ENCODE results near the gene INTS2.

The INTS2 gene

GRCh38 chr17:61880589-61881102 is 47.1 kb downstream of the INTS2 start:
- Mint-ChIP-seq H3K4me3 (no peak overlapping the region), H3K27me3 (no peaks in the 10 kb centered on the region), H3K4me1 (no peaks in the 10 kb centered on the region), H3K9me3 (no peaks in the 10 kb centered on the region), H3K36me3 (ENCODE audit: insufficient read depth) (peaks cover 40% of the 10 kb centered on the region), H3K27ac (ENCODE audit: low read depth) (no peak overlapping the region)
- ATAC-seq (replicated peaks; ENCODE audit: extremely low read depth, poor library complexity, severe bottlenecking) (no peak), DNase-seq (ENCODE audit: low spot score in 2 of 2) (no peak)

- Mint-ChIP-seq H3K4me1 (no peaks in the 10 kb centered on the region), H3K36me3 (ENCODE audit: insufficient read depth) (peaks cover 32% of the 10 kb centered on the region), H3K9me3 (no peaks in the 10 kb centered on the region), H3K27me3 (no peaks in the 10 kb centered on the region), H3K4me3 (no peak overlapping the region), H3K27ac (ENCODE audit: low read depth) (no peak overlapping the region)
- DNase-seq (ENCODE audit: low spot score in 2 of 2) (no peak), ATAC-seq (replicated peaks; ENCODE audit: extremely low read depth, poor library complexity, severe bottlenecking) (no peak)
Observed at GRCh38 chr17:61878984-61879612, 48.7 kb downstream of the INTS2 start.

GRCh38 chr17:61878520-61878919 is 49.3 kb downstream of the INTS2 start:
- Mint-ChIP-seq H3K9me3 (no peaks in the 10 kb centered on the region), H3K27ac (ENCODE audit: low read depth) (no peak overlapping the region), H3K4me3 (no peak overlapping the region), H3K27me3 (no peaks in the 10 kb centered on the region), H3K36me3 (ENCODE audit: insufficient read depth) (peaks cover 30% of the 10 kb centered on the region), H3K4me1 (peaks cover 6% of the 10 kb centered on the region)
- ATAC-seq (replicated peaks; ENCODE audit: extremely low read depth, poor library complexity, severe bottlenecking) = no peak
- no peak for DNase-seq (ENCODE audit: low spot score in 2 of 2)

- no peak for DNase-seq (ENCODE audit: low spot score in 2 of 2)
- Mint-ChIP-seq H3K36me3 (ENCODE audit: insufficient read depth) (peaks cover 27% of the 10 kb centered on the region), H3K4me3 (no peak overlapping the region), H3K27ac (ENCODE audit: low read depth) (no peak overlapping the region), H3K9me3 (no peaks in the 10 kb centered on the region), H3K4me1 (peaks cover 7% of the 10 kb centered on the region), H3K27me3 (no peaks in the 10 kb centered on the region)
- ATAC-seq (replicated peaks; ENCODE audit: extremely low read depth, poor library complexity, severe bottlenecking) = no peak
Observed at GRCh38 chr17:61877837-61878236, 49.9 kb downstream of the INTS2 start.

- Mint-ChIP-seq H3K36me3 (ENCODE audit: insufficient read depth) (peaks cover 27% of the 10 kb centered on the region), H3K9me3 (no peaks in the 10 kb centered on the region), H3K27ac (ENCODE audit: low read depth) (no peak overlapping the region), H3K4me1 (peaks cover 7% of the 10 kb centered on the region), H3K4me3 (no peak overlapping the region), H3K27me3 (no peaks in the 10 kb centered on the region)
- no peak for ATAC-seq (replicated peaks; ENCODE audit: extremely low read depth, poor library complexity, severe bottlenecking)
- no peak for DNase-seq (ENCODE audit: low spot score in 2 of 2)
Observed at GRCh38 chr17:61875804-61876203, 52.0 kb downstream of the INTS2 start.

GRCh38 chr17:61875285-61875684 is 52.5 kb downstream of the INTS2 start:
- H3K4me1 Mint-ChIP-seq = peaks cover 7% of the 10 kb centered on the region
- H3K4me3 Mint-ChIP-seq = no peak overlapping the region
- H3K36me3 Mint-ChIP-seq (ENCODE audit: insufficient read depth) = peaks cover 27% of the 10 kb centered on the region
- no peak for ATAC-seq (replicated peaks; ENCODE audit: extremely low read depth, poor library complexity, severe bottlenecking)
- H3K27ac Mint-ChIP-seq (ENCODE audit: low read depth) = no peak overlapping the region
- no peak for DNase-seq (ENCODE audit: low spot score in 2 of 2)
- H3K27me3 Mint-ChIP-seq = no peaks in the 10 kb centered on the region
- no peaks in the 10 kb centered on the region for H3K9me3 Mint-ChIP-seq

GRCh38 chr17:61874075-61874474 is 53.7 kb downstream of the INTS2 start:
- Mint-ChIP-seq H3K4me1 (peaks cover 7% of the 10 kb centered on the region), H3K36me3 (ENCODE audit: insufficient read depth) (peaks cover 29% of the 10 kb centered on the region), H3K9me3 (no peaks in the 10 kb centered on the region), H3K27me3 (no peaks in the 10 kb centered on the region), H3K27ac (ENCODE audit: low read depth) (peak overlapping the region; percentile 0), H3K4me3 (no peak overlapping the region)
- DNase-seq (ENCODE audit: low spot score in 2 of 2) = no peak
- ATAC-seq (replicated peaks; ENCODE audit: extremely low read depth, poor library complexity, severe bottlenecking) = no peak

GRCh38 chr17:61872099-61872498 is 55.7 kb downstream of the INTS2 start:
- DNase-seq (ENCODE audit: low spot score in 2 of 2) = no peak
- no peaks in the 10 kb centered on the region for H3K9me3 Mint-ChIP-seq
- ATAC-seq (replicated peaks; ENCODE audit: extremely low read depth, poor library complexity, severe bottlenecking) = no peak
- no peak overlapping the region for H3K4me3 Mint-ChIP-seq
- peaks cover 7% of the 10 kb centered on the region for H3K4me1 Mint-ChIP-seq
- H3K27me3 Mint-ChIP-seq = no peaks in the 10 kb centered on the region
- no peak overlapping the region for H3K27ac Mint-ChIP-seq (ENCODE audit: low read depth)
- peaks cover 22% of the 10 kb centered on the region for H3K36me3 Mint-ChIP-seq (ENCODE audit: insufficient read depth)

GRCh38 chr17:61869138-61869537 is 58.6 kb downstream of the INTS2 start:
- Mint-ChIP-seq H3K36me3 (ENCODE audit: insufficient read depth) (peaks cover 16% of the 10 kb centered on the region), H3K27ac (ENCODE audit: low read depth) (no peak overlapping the region), H3K4me1 (peaks cover 8% of the 10 kb centered on the region), H3K27me3 (no peaks in the 10 kb centered on the region), H3K4me3 (no peak overlapping the region), H3K9me3 (no peaks in the 10 kb centered on the region)
- DNase-seq (ENCODE audit: low spot score in 2 of 2) (no peak), ATAC-seq (replicated peaks; ENCODE audit: extremely low read depth, poor library complexity, severe bottlenecking) (no peak)

- peaks cover 9% of the 10 kb centered on the region for H3K4me1 Mint-ChIP-seq
- peaks cover 18% of the 10 kb centered on the region for H3K36me3 Mint-ChIP-seq (ENCODE audit: insufficient read depth)
- no peak overlapping the region for H3K4me3 Mint-ChIP-seq
- no peaks in the 10 kb centered on the region for H3K27me3 Mint-ChIP-seq
- H3K27ac Mint-ChIP-seq (ENCODE audit: low read depth) = no peak overlapping the region
- DNase-seq (ENCODE audit: low spot score in 2 of 2) (no peak), ATAC-seq (replicated peaks; ENCODE audit: extremely low read depth, poor library complexity, severe bottlenecking) (no peak)
- no peaks in the 10 kb centered on the region for H3K9me3 Mint-ChIP-seq
Observed at GRCh38 chr17:61868074-61868473, 59.7 kb downstream of the INTS2 start.

GRCh38 chr17:61867033-61867432 is 60.7 kb downstream of the INTS2 start:
- Mint-ChIP-seq H3K27ac (ENCODE audit: low read depth) (no peak overlapping the region), H3K9me3 (no peaks in the 10 kb centered on the region), H3K4me1 (peaks cover 18% of the 10 kb centered on the region), H3K27me3 (no peaks in the 10 kb centered on the region), H3K36me3 (ENCODE audit: insufficient read depth) (peaks cover 19% of the 10 kb centered on the region), H3K4me3 (no peak overlapping the region)
- no peak for DNase-seq (ENCODE audit: low spot score in 2 of 2)
- no peak for ATAC-seq (replicated peaks; ENCODE audit: extremely low read depth, poor library complexity, severe bottlenecking)

GRCh38 chr17:61863801-61864126 is 64.0 kb downstream of the INTS2 start:
- Mint-ChIP-seq H3K27ac (ENCODE audit: low read depth) (peak overlapping the region; percentile 92), H3K4me3 (peak overlapping the region; percentile 95), H3K36me3 (ENCODE audit: insufficient read depth) (peaks cover 6% of the 10 kb centered on the region)

GRCh38 chr17:61862975-61863800 is 64.6 kb downstream of the INTS2 start, which contains the start of gene BRIP1:
BRIP1 (minus strand) TSS chr17:61863528; CDS start chr17:61861539, 1,989 bp downstream.
- Mint-ChIP-seq H3K9me3 (no peaks in the 10 kb centered on the region), H3K36me3 (ENCODE audit: insufficient read depth) (peaks cover 6% of the 10 kb centered on the region), H3K4me3 (peak within 1 kb of the TSS; percentile 95), H3K27me3 (no peaks in the 10 kb centered on the region), H3K4me1 (peaks cover 25% of the 10 kb centered on the region), H3K27ac (ENCODE audit: low read depth) (peak within 1 kb of the TSS; percentile 92)
- peak; percentile 66 to 78 for DNase-seq (ENCODE audit: low spot score in 2 of 2)
- ATAC-seq (replicated peaks; ENCODE audit: extremely low read depth, poor library complexity, severe bottlenecking) = peak; percentile 98

More at GRCh38 chr17:61863801-61864126, 64.0 kb downstream of the INTS2 start:
- no peaks in the 10 kb centered on the region for H3K27me3 Mint-ChIP-seq
- peak; percentile 17 for ATAC-seq (replicated peaks; ENCODE audit: extremely low read depth, poor library complexity, severe bottlenecking)
- no peaks in the 10 kb centered on the region for H3K9me3 Mint-ChIP-seq
- DNase-seq (ENCODE audit: low spot score in 2 of 2) = no peak
- H3K4me1 Mint-ChIP-seq = peaks cover 25% of the 10 kb centered on the region

All from central memory CD8-positive, alpha-beta T cell (primary cell).